ENCODE measurements around the gene SKIDA1. TPM values are rescaled to one million over a fixed set of nuclear protein-coding genes. Genes with fewer than 3 reads are reported as not detected.

The SKIDA1 gene
- total and polyA plus RNA-seq, 12 donors, result 0.64 to 3.5 (median 2.4) TPM

GRCh38 chr10:21493784-21494183 lies 31.7 kb downstream of the SKIDA1 start:
- Histone ChIP-seq H3K36me3 (replicated peaks in 1 of 2) (no peaks in the 10 kb centered on the region), H3K27ac (no peak overlapping the region), H3K4me1 (replicated peaks in 1 of 2) (peaks cover 4 to 6% of the 10 kb centered on the region in 2 donors), H3K27me3 (no peaks in the 10 kb centered on the region), H3K9me3 (replicated peaks in 1 of 3) (no peaks in the 10 kb centered on the region), H3K4me3 (peak overlapping the region in 1 of 4 donors; percentile 87)
- TF ChIP-seq POLR2A (IDR thresholded peaks at IDR 0.05) (no peak), CTCF (IDR thresholded peaks at IDR 0.05) (no peak)
- DNase-seq, result no peak
- intact Hi-C loops (cut with DNase I), result loop anchor here (2.0 to 10.0 kb wide), 3 partner anchors 211 to 461 kb away; no protein-coding TSS in a partner anchor
- WGBS, 4 donors, result 67 to 82% (median 76%) methylated on average over 5 to 9 of the region's 9 CpGs

GRCh38 chr10:21492421-21492820 lies 33.1 kb downstream of the SKIDA1 start:
- H3K27ac ChIP-seq, result no peak overlapping the region
- intact Hi-C loops (cut with DNase I), result loop anchor here in 1 of 2 donors (5.0 to 10.0 kb wide), 2 partner anchors 210 to 462 kb away; no protein-coding TSS in a partner anchor
- DNase-seq, result no peak
- no peak for TF ChIP-seq CTCF (IDR thresholded peaks at IDR 0.05)
- no peak for TF ChIP-seq POLR2A (IDR thresholded peaks at IDR 0.05)
- H3K4me1 ChIP-seq (replicated peaks in 1 of 2), result peaks cover 2 to 4% of the 10 kb centered on the region in 2 donors
- no peaks in the 10 kb centered on the region for H3K27me3 ChIP-seq
- H3K9me3 ChIP-seq (replicated peaks in 1 of 3), result no peaks in the 10 kb centered on the region
- no peaks in the 10 kb centered on the region for H3K36me3 ChIP-seq (replicated peaks in 1 of 2)
- 72 to 81% (median 78%) methylated on average over 3 of the region's 3 CpGs for WGBS, 4 donors
- H3K4me3 ChIP-seq, result no peak overlapping the region

GRCh38 chr10:21490711-21491105 lies 34.8 kb downstream of the SKIDA1 start:
- Histone ChIP-seq H3K36me3 (replicated peaks in 1 of 2) (no peaks in the 10 kb centered on the region), H3K27me3 (no peaks in the 10 kb centered on the region), H3K9me3 (replicated peaks in 1 of 3) (no peaks in the 10 kb centered on the region), H3K27ac (no peak overlapping the region), H3K4me1 (replicated peaks in 1 of 2) (peaks cover 0 to 4% of the 10 kb centered on the region in 2 donors), H3K4me3 (no peak overlapping the region)
- no peak for TF ChIP-seq POLR2A (IDR thresholded peaks at IDR 0.05)
- TF ChIP-seq CTCF (IDR thresholded peaks at IDR 0.05), result no peak
- no peak for DNase-seq
- intact Hi-C loops (cut with DNase I), result loop anchor here in 1 of 2 donors (5.0 to 10.0 kb wide), 2 partner anchors 208 to 464 kb away; no protein-coding TSS in a partner anchor
- 90 to 98% (median 94%) methylated on average over 2 of the region's 2 CpGs for WGBS, 4 donors

- DNase-seq, result no peak
- Histone ChIP-seq H3K4me3 (no peak overlapping the region), H3K27ac (no peak overlapping the region), H3K9me3 (replicated peaks in 1 of 3) (no peaks in the 10 kb centered on the region), H3K36me3 (replicated peaks in 1 of 2) (no peaks in the 10 kb centered on the region), H3K27me3 (no peaks in the 10 kb centered on the region), H3K4me1 (replicated peaks in 1 of 2) (peaks cover 0 to 4% of the 10 kb centered on the region in 2 donors)
- TF ChIP-seq CTCF (IDR thresholded peaks at IDR 0.05) (no peak), POLR2A (IDR thresholded peaks at IDR 0.05) (no peak)
- intact Hi-C loops (cut with DNase I), result loop anchor here in 1 of 2 donors (5.0 to 10.0 kb wide), 2 partner anchors 208 to 465 kb away; no protein-coding TSS in a partner anchor
- 95 to 97% (median 95%) methylated on average over 4 of the region's 4 CpGs for WGBS, 4 donors
Observed at GRCh38 chr10:21490028-21490710, 35.3 kb downstream of the SKIDA1 start.

Data from adrenal gland (tissue), 12 donors.